Motor neuron (in vitro differentiated cells): Measurements from ENCODE around the gene EPHB3. TPM values are rescaled to one million over a fixed set of nuclear protein-coding genes. Genes with fewer than 3 reads are reported as not detected.

Experiments used
- total RNA-seq, 8 experiments: library from RNA; unstranded; fragments of 300-600 nt; gene quantifications; 2 replicates each; pipeline versions ENCODE4 v1.2.3 to v1.2.4, GENCODE V29; 2022

The EPHB3 gene
- total RNA-seq, 8 experiments from 2014 or later: 2.3 to 40.3 (median 16.9) TPM

Other genes with a start within 250 kb of the EPHB3 start
- gene EIF4G1, start 247.2 kb upstream of the EPHB3 start, total RNA-seq: 100 to 1,000 TPM; 103 to 454 (median 182) TPM
- 10 to 100 TPM in 6 of 8 experiments, 1 to 10 TPM in 2; 7.1 to 46.1 (median 30.7) TPM for gene FAM131A, start 224.2 kb upstream of the EPHB3 start, total RNA-seq
- 10 to 100 TPM in 5 of 8 experiments, 1 to 10 TPM in 3; 6.1 to 30.9 (median 13.1) TPM for gene CLCN2, start 200.2 kb upstream of the EPHB3 start, total RNA-seq
- gene POLR2H, start 200.1 kb upstream of the EPHB3 start, total RNA-seq: 100 to 1,000 TPM in 3 of 8 experiments, 10 to 100 TPM in 5; 61.7 to 120 (median 98.1) TPM
- gene THPO, start 183.6 kb upstream of the EPHB3 start, total RNA-seq: 1 to 10 TPM in 2 of 8 experiments, under 1 TPM in 6; 0.22 to 1.4 (median 0.53) TPM
- 10 to 100 TPM in 1 of 8 experiments, 1 to 10 TPM in 7; 1.1 to 17.5 (median 4.5) TPM for gene CHRD, start 181.7 kb upstream of the EPHB3 start, total RNA-seq
- 100 to 1,000 TPM in 2 of 8 experiments, 10 to 100 TPM in 6; 52.0 to 118 (median 81.4) TPM for gene MAGEF1, start 150.3 kb downstream of the EPHB3 start, total RNA-seq